IPS-20b (cell line): ENCODE measurements around the gene TDRD10.

Experiments used
- H3K27ac ChIP-seq: one replicate; pipeline ENCODE4 v1.5.1; 2013; ENCODE audit warnings: low read length
- H3K27me3 ChIP-seq: 2 replicates; pipeline ENCODE4 v1.6.1; 2013; ENCODE audit warnings: mild to moderate bottlenecking, low read length, inconsistent platforms; ENCODE audit not compliant: insufficient read depth
- H3K36me3 ChIP-seq: 2 replicates; pipeline ENCODE4 v1.6.1; 2013; ENCODE audit warnings: low read depth, mild to moderate bottlenecking, inconsistent platforms, low read length, moderate library complexity; ENCODE audit not compliant: insufficient read depth
- H3K4me1 ChIP-seq: 2 replicates; pipeline ENCODE4 v1.6.1; 2013; ENCODE audit warnings: mild to moderate bottlenecking, control low read depth, inconsistent platforms, low read length, moderate library complexity; ENCODE audit not compliant: insufficient read depth
- H3K4me3 ChIP-seq: 2 replicates; pipeline ENCODE4 v1.5.1; 2013; ENCODE audit warnings: mild to moderate bottlenecking, low read length, inconsistent platforms
- H3K9ac ChIP-seq: 2 replicates; pipeline ENCODE4 v1.6.1; 2013; ENCODE audit warnings: low read depth, mild to moderate bottlenecking, inconsistent platforms, low read length, moderate library complexity
- H3K9me3 ChIP-seq: 2 replicates; pipeline ENCODE4 v1.6.1; 2013; ENCODE audit warnings: mild to moderate bottlenecking, low read depth, low read length, inconsistent platforms; ENCODE audit not compliant: insufficient read depth

The TDRD10 gene

DNA sequence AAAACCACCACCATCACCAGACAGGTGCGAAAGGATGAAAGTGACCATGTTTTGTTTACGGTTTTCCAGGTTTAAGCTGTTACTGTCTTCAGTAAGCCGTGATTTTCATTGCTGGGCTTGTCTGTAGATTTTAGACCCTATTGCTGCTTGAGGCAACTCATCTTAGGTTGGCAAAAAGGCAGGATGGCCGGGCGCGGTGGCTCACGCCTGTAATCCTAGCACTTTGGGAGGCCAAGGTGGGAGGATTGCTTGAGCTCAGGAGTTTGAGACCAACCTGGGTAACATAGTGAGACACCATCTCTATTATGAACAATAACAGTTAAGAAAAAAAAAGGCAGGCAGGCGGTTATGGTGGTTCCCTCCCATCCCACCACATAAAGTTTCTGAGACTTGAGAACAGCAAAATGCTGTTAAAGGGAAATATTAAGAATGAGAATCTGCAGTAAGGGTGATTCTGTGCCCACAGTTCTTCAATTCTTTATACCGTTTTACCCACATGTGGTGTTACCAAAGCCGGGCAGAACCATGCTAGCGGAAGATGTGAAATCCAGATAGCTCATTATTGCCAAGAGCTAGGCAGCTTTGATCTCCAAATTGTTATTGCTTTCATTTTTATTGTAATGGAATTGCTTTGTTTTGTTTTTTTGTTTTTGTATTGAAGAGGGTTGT is 34.5 kb upstream of the TDRD10 start:
- H3K27me3 ChIP-seq = no peaks in the 10 kb centered on the region
- H3K27ac ChIP-seq = no peak overlapping the region
- H3K4me1 ChIP-seq = peaks cover 7% of the 10 kb centered on the region; the same call in 1 of the 2 replicates

DNA sequence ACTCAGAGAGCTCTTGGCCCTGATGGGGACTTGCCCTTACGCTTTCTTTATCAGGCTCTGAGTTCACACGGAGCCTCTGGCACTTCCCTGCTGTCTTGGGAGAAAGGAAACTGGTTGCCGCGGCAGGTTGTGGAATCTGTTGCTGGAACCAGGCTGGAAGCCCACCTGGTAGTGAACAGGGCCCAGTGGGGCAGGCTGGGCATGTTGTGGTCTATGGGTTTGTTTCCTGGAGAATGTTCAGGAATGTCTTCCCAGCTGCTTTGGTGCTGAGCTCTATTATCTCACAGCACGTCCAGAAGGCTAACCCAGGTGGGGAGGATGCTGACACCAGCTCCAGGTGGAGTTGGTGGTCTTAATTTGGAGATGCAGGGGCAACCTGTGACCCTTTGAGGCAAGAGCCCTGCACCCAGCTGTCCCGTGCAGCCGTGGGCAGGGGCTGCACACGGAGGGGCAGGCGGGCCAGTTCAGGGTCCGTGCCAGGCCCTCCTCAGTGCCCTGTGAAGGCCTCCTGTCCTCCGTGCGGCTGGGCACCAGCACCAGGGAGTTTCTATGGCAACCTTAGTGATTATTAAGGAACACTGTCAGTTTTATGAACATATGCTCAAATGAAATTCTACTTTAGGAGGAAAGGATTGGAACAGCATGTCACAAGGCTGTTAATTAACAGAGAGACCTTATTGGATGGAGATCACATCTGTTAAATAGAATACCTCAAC is 33.3 kb upstream of the TDRD10 start:
- no peaks in the 10 kb centered on the region for H3K9me3 ChIP-seq
- no peak overlapping the region for H3K4me3 ChIP-seq
- no peak overlapping the region for H3K27ac ChIP-seq
- H3K36me3 ChIP-seq = no peaks in the 10 kb centered on the region
- H3K27me3 ChIP-seq = no peaks in the 10 kb centered on the region
- H3K4me1 ChIP-seq = 0 out of 2 replicates have a peak, but pooled peaks cover under 1% of the 10 kb centered on the region
- H3K9ac ChIP-seq = no peak overlapping the region

More for the DNA sequence above, 34.5 kb upstream of the TDRD10 start:
- no peak overlapping the region for H3K4me3 ChIP-seq
- no peaks in the 10 kb centered on the region for H3K9me3 ChIP-seq
- no peak overlapping the region for H3K9ac ChIP-seq
- no peaks in the 10 kb centered on the region for H3K36me3 ChIP-seq

DNA sequence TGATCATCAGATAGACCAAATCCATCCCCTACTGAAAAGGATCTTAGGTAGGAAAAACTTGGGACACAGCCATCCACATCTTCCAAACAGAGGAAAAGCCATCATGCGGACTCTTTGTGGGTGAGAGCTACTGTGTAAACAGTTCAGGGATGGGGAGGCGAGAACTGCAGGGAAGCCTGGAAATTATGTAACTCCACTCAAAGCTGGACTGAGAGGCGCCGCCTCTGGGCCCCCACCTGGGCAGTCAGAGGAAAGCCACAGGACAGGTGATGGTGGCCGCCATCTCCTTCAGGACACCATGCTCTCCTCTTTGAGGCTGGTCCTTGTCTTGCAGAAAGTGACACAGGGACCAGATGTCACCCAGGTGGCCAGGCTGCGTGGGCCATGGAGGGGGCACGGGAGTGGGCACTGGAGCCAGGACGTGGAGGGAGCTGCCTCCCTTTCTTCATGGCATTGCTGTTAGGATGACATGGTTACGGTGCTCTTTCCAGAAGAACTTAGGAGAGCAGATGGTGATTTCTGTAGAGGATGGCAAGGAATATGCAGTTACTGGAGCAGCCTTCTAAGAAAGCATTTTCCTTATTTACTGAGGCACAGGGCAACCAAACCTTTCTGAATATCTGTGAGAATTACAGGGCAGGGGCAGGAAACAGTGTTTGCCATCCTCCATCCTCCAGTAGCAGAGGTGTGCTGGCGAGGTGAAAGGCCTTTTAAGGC is 32.0 kb upstream of the TDRD10 start:
- H3K4me1 ChIP-seq = no peaks in the 10 kb centered on the region
- H3K4me3 ChIP-seq = no peak overlapping the region
- no peak overlapping the region for H3K9ac ChIP-seq
- H3K9me3 ChIP-seq = no peaks in the 10 kb centered on the region
- H3K27ac ChIP-seq = no peak overlapping the region
- no peaks in the 10 kb centered on the region for H3K27me3 ChIP-seq
- no peaks in the 10 kb centered on the region for H3K36me3 ChIP-seq

DNA sequence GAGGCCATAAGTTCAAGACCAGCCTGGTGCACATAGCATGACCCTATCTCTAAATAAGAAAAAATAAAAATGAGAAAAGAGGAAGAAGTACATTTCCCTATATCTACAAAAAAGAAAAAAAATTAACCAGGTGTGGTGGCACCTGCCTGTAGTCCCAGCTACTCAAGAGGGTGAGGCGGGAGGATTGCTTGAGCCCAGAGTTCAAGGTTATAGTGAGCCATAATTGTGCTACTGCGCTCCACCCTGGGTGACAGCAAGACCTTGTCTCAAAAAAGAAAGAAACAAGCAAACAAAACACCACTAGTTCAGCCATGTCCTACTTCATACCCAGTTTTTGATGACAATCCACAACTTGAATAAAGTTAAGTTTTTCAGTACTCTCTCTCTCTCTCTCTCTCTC is 30.7 kb upstream of the TDRD10 start:
- H3K9me3 ChIP-seq = no peaks in the 10 kb centered on the region
- H3K36me3 ChIP-seq = no peaks in the 10 kb centered on the region
- no peaks in the 10 kb centered on the region for H3K4me1 ChIP-seq
- H3K27ac ChIP-seq = no peak overlapping the region
- H3K9ac ChIP-seq = no peak overlapping the region
- no peak overlapping the region for H3K4me3 ChIP-seq
- no peaks in the 10 kb centered on the region for H3K27me3 ChIP-seq

DNA sequence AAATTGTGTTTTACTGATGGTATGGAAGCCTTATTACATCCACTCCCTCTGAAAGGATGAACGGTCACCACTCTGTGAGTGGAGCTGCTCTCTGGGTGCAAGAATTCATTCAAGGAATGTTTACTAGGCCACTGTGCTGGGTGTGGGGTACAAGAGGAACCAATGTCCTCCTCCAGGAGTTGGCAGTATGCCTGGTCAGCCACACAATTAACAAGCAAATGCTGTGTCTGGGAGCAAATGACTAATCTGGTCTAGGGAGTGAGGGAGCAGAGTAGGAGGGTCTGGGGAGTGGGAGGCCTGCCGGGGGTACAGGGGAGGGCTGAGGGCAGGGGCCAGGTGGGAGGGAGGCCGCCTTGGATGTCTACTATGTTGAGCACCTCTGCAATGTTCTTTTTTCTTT is 27.2 kb upstream of the TDRD10 start:
- no peaks in the 10 kb centered on the region for H3K36me3 ChIP-seq
- no peaks in the 10 kb centered on the region for H3K9me3 ChIP-seq
- H3K4me3 ChIP-seq = no peak overlapping the region
- H3K9ac ChIP-seq = no peak overlapping the region
- H3K27ac ChIP-seq = no peak overlapping the region
- no peaks in the 10 kb centered on the region for H3K27me3 ChIP-seq
- no peaks in the 10 kb centered on the region for H3K4me1 ChIP-seq

DNA sequence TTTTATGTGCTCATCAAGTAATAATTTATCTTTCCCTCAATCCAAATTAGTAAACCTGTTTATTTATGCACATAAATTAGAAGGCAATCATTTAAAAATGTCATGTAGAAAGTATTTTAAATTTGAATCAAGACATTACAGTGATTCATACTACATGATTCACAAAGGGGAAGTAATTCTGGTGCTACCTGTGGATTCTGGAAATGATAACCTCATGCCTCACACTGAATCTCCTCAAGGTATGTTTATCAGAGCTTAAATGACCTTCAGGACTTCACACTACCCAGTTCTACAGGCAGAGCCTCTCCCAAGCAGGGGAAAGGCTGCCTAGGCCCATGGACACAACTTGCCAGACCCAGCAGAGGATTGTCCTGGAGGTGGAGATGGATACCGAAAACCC is 25.2 kb upstream of the TDRD10 start:
- no peaks in the 10 kb centered on the region for H3K9me3 ChIP-seq
- no peaks in the 10 kb centered on the region for H3K27me3 ChIP-seq
- no peak overlapping the region for H3K9ac ChIP-seq
- no peak overlapping the region for H3K27ac ChIP-seq
- no peaks in the 10 kb centered on the region for H3K4me1 ChIP-seq
- no peaks in the 10 kb centered on the region for H3K36me3 ChIP-seq
- H3K4me3 ChIP-seq = no peak overlapping the region

DNA sequence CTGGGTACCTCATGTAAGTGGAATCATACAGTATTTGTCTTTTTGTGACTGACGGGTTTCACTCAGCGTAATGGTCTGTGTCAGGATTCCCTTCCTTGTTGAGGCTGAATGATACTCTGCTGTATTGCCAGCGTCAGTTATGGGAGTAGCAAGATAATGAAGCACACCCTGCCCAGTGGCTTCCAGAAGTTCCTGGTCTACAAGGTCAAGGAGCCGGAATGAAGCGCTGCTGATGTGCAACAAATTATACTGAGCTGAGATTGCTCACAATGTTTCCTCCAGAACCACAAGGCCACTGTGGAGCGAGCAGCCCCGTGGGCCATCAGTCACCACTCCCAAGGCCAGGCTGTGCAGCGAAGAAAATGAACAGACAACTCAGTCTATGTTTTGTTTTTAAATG is 24.0 kb upstream of the TDRD10 start:
- no peak overlapping the region for H3K27ac ChIP-seq
- H3K27me3 ChIP-seq = no peaks in the 10 kb centered on the region

DNA sequence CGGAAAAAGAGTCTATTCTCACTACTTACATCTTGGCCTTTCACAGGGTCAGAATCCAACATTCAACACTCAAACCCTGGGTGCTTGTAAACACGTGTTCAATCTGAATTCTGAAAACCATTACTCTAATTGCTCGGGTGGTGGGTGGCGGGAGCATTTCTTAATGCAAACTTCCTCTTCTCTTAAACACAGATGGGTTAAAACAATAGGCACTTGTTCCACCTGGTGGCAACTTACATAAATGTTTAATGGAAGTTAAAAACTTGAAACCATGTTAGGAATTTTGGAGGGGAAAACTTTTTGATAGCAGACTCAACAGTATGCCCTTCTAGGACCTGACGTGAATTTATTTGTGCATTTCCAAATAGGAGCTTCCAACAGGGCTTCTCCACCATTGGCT is 23.4 kb upstream of the TDRD10 start:
- Histone ChIP-seq H3K4me3 (no peak overlapping the region), H3K9me3 (no peaks in the 10 kb centered on the region), H3K27ac (no peak overlapping the region), H3K36me3 (no peaks in the 10 kb centered on the region), H3K9ac (no peak overlapping the region), H3K4me1 (no peaks in the 10 kb centered on the region), H3K27me3 (no peaks in the 10 kb centered on the region)

More for the DNA sequence above, 24.0 kb upstream of the TDRD10 start:
- no peaks in the 10 kb centered on the region for H3K4me1 ChIP-seq
- no peak overlapping the region for H3K9ac ChIP-seq
- no peaks in the 10 kb centered on the region for H3K9me3 ChIP-seq
- no peak overlapping the region for H3K4me3 ChIP-seq
- no peaks in the 10 kb centered on the region for H3K36me3 ChIP-seq

DNA sequence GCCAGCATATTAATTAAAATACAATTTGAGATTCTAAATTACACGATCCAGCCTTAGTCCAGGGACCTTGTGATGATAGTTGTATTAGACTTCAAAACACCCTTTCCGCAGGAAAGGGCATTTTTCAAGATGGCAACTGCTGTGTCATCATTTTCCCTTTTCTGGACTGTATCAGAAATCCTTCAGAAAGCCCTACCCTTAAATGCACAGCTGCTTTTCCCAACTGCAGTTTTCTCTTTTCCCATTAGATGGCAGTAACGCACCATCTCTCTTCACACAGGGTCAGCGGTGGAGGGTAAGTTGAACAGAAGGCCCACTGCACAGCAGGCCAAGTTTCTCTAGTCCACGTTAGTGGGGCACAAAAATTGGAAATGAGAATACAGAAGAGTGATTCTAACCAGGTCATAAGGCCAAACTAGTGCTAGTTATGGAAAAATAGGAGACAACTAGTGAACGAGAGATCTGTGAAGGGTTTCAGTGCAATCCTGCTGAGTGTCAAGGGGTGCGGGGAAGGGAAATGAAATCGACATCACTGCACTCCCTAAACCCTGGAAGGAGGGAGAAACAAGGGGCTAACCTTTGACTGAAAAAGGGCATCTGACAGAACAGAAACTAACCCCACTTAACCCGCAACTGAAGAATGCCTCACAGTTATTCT is 22.1 kb upstream of the TDRD10 start:
- Histone ChIP-seq H3K27me3 (no peaks in the 10 kb centered on the region), H3K4me1 (no peaks in the 10 kb centered on the region), H3K9me3 (no peaks in the 10 kb centered on the region), H3K4me3 (no peak overlapping the region), H3K9ac (no peak overlapping the region), H3K27ac (no peak overlapping the region), H3K36me3 (no peaks in the 10 kb centered on the region)

DNA sequence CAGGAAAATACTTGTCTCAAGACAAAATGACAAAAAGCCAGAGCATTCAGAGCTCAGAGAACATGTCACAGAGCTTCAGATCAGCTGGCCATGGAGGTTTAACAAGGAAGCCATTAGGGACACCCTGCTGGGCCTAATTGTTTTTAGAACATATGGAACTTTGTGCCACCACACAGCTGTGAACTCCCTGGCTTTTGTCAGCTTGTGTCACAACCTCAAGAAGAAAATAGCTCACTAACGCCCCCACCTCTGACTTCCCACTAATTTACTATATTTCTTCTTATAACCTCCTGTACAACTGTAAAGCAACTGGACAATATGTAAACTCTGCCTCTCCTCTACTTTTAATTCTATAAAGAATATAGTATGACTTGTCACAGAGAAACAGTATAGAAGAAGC is 21.0 kb upstream of the TDRD10 start:
- no peak overlapping the region for H3K9ac ChIP-seq
- H3K27ac ChIP-seq = no peak overlapping the region
- H3K4me3 ChIP-seq = no peak overlapping the region
- no peaks in the 10 kb centered on the region for H3K4me1 ChIP-seq
- no peaks in the 10 kb centered on the region for H3K36me3 ChIP-seq
- no peaks in the 10 kb centered on the region for H3K27me3 ChIP-seq
- no peaks in the 10 kb centered on the region for H3K9me3 ChIP-seq

DNA sequence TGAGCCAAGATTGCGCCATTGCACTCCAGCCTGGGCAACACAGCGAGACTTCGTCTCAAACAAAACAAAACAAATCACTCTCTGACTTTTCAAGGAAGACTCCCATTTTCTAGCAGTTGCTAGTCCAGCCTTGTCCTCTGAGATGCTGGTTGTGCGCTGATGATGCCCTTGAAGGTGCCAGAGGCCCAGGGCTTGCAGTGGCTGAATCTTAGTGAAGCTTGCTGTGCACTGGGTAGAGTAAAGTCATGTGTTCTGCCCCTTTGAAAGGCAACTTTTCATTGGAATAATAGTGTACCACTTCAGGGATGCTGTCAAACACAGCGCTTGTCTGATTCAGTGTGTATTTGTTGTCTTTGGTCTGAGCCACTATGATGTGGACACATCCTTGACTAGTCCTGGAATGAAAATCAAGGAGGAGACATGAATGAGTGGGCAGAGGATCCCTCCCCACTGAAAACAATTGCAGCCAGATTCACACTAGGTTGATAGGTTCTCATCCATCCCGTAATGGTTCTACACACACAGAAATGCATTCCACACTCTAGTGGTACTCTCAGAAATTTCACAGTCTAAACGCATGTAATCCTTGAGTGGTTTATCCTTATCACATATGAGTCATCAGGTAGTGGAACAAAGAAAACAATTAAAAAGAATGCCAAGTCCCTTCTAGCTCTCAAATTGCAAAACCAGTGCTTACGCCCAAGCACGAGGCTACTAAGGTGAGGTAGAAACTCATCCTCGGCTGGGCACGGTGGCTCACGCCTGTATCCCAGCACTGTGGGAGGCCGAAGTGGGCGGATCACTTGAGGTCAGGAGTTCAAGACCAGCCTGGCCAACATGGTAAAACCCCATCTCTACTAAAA is 17.8 kb upstream of the TDRD10 start:
- Histone ChIP-seq H3K4me3 (no peak overlapping the region), H3K9ac (no peak overlapping the region), H3K4me1 (no peaks in the 10 kb centered on the region), H3K36me3 (no peaks in the 10 kb centered on the region), H3K27ac (no peak overlapping the region), H3K27me3 (no peaks in the 10 kb centered on the region), H3K9me3 (no peaks in the 10 kb centered on the region)
